H1 (cell line): Measurements from ENCODE around the gene SERPINB1. TPM values are rescaled to one million over a fixed set of nuclear protein-coding genes. Genes with fewer than 3 reads are reported as not detected.

Source experiments
- CTCF ChIA-PET: fragments of 300-600 bp; sonication (Branson Sonifier 250); formaldehyde crosslinking; loops from one replicate; lab custom pipeline; 2021; ENCODE audit not compliant: partially characterized antibody; lab: Charles Lee
- POLR2A ChIA-PET: fragments of 300-600 bp; sonication (Branson Sonifier 250); formaldehyde crosslinking; loops from one replicate; lab custom pipeline; 2021; ENCODE audit warnings: inconsistent platforms; ENCODE audit not compliant: partially characterized antibody; lab: Charles Lee
- DNase-seq, 2 experiments: peaks; one replicate each; pipeline versions ENCODE4 v3.0.0 to v3.0.0-alpha.2; 2010 to 2022; ENCODE audit warnings: low spot score in 2 of 2, low read depth in 1 of 2, mixed read lengths in 1 of 2
- FAIRE-seq: peaks from 2 replicates; lab custom pipeline; 2011; peaks lifted over from hg19 to GRCh38; lab: Jason Lieb, UNC
- H2AFZ ChIP-seq: 2 replicates; pipeline ENCODE4 v1.8.1; 2012; ENCODE audit warnings: low read length, inconsistent platforms
- H2AK5ac ChIP-seq: 2 replicates; pipeline ENCODE4 v1.6.1; 2013; ENCODE audit warnings: low read depth, low read length
- H2BK120ac ChIP-seq: replicated peaks from 2 replicates; pipeline ENCODE3; 2013; ENCODE audit warnings: low read depth, low read length, inconsistent platforms
- H2BK12ac ChIP-seq: 2 replicates; pipeline ENCODE4 v1.6.1; 2013; ENCODE audit warnings: low read depth, low read length
- H2BK15ac ChIP-seq: 2 replicates; pipeline ENCODE4 v1.6.1; 2013; ENCODE audit warnings: low read length
- H2BK20ac ChIP-seq: 2 replicates; pipeline ENCODE4 v1.6.1; 2013; ENCODE audit warnings: low read length
- H2BK5ac ChIP-seq: 2 replicates; pipeline ENCODE4 v1.6.1; 2013; ENCODE audit warnings: low read depth, low read length
- H3K14ac ChIP-seq: 2 replicates; pipeline ENCODE4 v1.6.1; 2013; ENCODE audit warnings: inconsistent platforms; ENCODE audit not compliant: insufficient read length
- H3K18ac ChIP-seq: 2 replicates; pipeline ENCODE4 v1.6.1; 2013; ENCODE audit warnings: low read length; ENCODE audit errors: extremely low read depth
- H3K23ac ChIP-seq: 2 replicates; pipeline ENCODE4 v1.6.1; 2013; ENCODE audit warnings: inconsistent platforms; ENCODE audit not compliant: insufficient read length
- H3K23me2 ChIP-seq: 2 replicates; pipeline ENCODE4 v1.6.1; 2013; ENCODE audit warnings: low read depth, low read length
- H3K27ac ChIP-seq: 2 replicates; pipeline ENCODE4 v1.6.1; 2011; ENCODE audit warnings: low read depth, low read length, inconsistent platforms
- H3K27me3 ChIP-seq, 4 experiments: replicated peaks in 1 of 4; 1 replicate in 1 of 4; 2 replicates in 3 of 4; pipeline versions ENCODE4 v1.6.1 to v1.8.1; 2011 to 2013; ENCODE audit warnings: low read length in 3 of 4, mild to moderate bottlenecking in 3 of 4, inconsistent platforms in 2 of 4, mixed read lengths in 2 of 4, moderate library complexity in 1 of 4; ENCODE audit not compliant: control insufficient read depth in 3 of 4, insufficient read depth in 3 of 4; ENCODE audit errors: extremely low read depth in 1 of 4
- H3K36me3 ChIP-seq, 4 experiments: 2 replicates each; pipeline versions ENCODE4 v1.6.1 to v1.8.1; 2011 to 2013; ENCODE audit warnings: mild to moderate bottlenecking in 4 of 4, low read length in 3 of 4, moderate library complexity in 2 of 4, control low read depth in 1 of 4, inconsistent platforms in 1 of 4; ENCODE audit not compliant: insufficient read depth in 4 of 4, control insufficient read depth in 2 of 4
- H3K4ac ChIP-seq: replicated peaks from 2 replicates; pipeline ENCODE3; 2013; ENCODE audit warnings: low read length, low read depth, mixed read lengths, inconsistent platforms; ENCODE audit not compliant: insufficient read length
- H3K4me1 ChIP-seq, 4 experiments: replicated peaks in 1 of 4; 1 replicate in 1 of 4; 2 replicates in 3 of 4; pipeline versions ENCODE4 v1.6.1 to v1.8.1; 2011 to 2013; ENCODE audit warnings: low read length in 3 of 4, inconsistent platforms in 2 of 4, mixed read lengths in 1 of 4; ENCODE audit not compliant: insufficient read depth in 4 of 4, control insufficient read depth in 3 of 4
- H3K4me2 ChIP-seq, 2 experiments: 2 replicates each; pipeline versions ENCODE4 v1.6.1 to v1.8.1; 2011 to 2013; ENCODE audit warnings: low read depth in 2 of 2, low read length in 2 of 2, control low read depth in 1 of 2, inconsistent platforms in 1 of 2, mild to moderate bottlenecking in 1 of 2; ENCODE audit not compliant: insufficient read depth in 1 of 2
- H3K4me3 ChIP-seq, 4 experiments: fragments of 200-600, 300-600 bp in 1 of 4; sonication (generic), shearing (Covaris generic), sonication (Bioruptor Twin) in 1 of 4; 2 replicates each; pipeline versions ENCODE4 v1.5.1 to v1.8.1; 2011 to 2016; ENCODE audit warnings: low read length in 4 of 4, low read depth in 3 of 4, control low read depth in 2 of 4, inconsistent platforms in 2 of 4, mild to moderate bottlenecking in 2 of 4, mixed read lengths in 1 of 4, moderate library complexity in 1 of 4; ENCODE audit not compliant: insufficient read depth in 2 of 4; ENCODE audit errors: extremely low read depth in 1 of 4
- H3K56ac ChIP-seq: replicated peaks from 2 replicates; pipeline ENCODE3; 2013; ENCODE audit warnings: low read depth, mild to moderate bottlenecking, mixed read lengths, low read length, inconsistent platforms; ENCODE audit not compliant: insufficient read length
- H3K79me1 ChIP-seq: 2 replicates; pipeline ENCODE4 v1.6.1; 2013; ENCODE audit warnings: low read depth, low read length, control low read depth
- H3K79me2 ChIP-seq, 2 experiments: 2 replicates each; pipeline versions ENCODE4 v1.6.1 to v1.8.1; 2012 to 2013; ENCODE audit warnings: low read length in 2 of 2, mild to moderate bottlenecking in 2 of 2, inconsistent platforms in 1 of 2; ENCODE audit not compliant: insufficient read depth in 2 of 2, control insufficient read depth in 1 of 2
- H3K9ac ChIP-seq, 4 experiments: replicated peaks in 1 of 4; 1 replicate in 1 of 4; 2 replicates in 3 of 4; pipeline versions ENCODE4 v1.6.1 to v1.8.1; 2011 to 2013; ENCODE audit warnings: low read depth in 3 of 4, low read length in 3 of 4, control low read depth in 2 of 4, mild to moderate bottlenecking in 2 of 4, moderate library complexity in 2 of 4, inconsistent platforms in 1 of 4; ENCODE audit errors: extremely low read depth in 1 of 4
- H3K9me3 ChIP-seq, 2 experiments: 2 replicates each; pipeline versions ENCODE4 v1.6.1 to v1.8.1; 2012 to 2013; ENCODE audit warnings: mild to moderate bottlenecking in 2 of 2, moderate library complexity in 2 of 2, control low read depth in 1 of 2, inconsistent platforms in 1 of 2, low read depth in 1 of 2, low read length in 1 of 2, mixed read lengths in 1 of 2; ENCODE audit not compliant: insufficient read depth in 2 of 2
- H4K20me1 ChIP-seq, 2 experiments: replicated peaks in 1 of 2; 2 replicates each; pipeline versions ENCODE3 to v1.8.1; 2011 to 2013; ENCODE audit warnings: inconsistent platforms in 2 of 2, low read length in 2 of 2, mild to moderate bottlenecking in 1 of 2; ENCODE audit not compliant: insufficient read depth in 2 of 2, control insufficient read depth in 1 of 2
- H4K5ac ChIP-seq: 2 replicates; pipeline ENCODE4 v1.6.1; 2013; ENCODE audit warnings: low read length, low read depth, mixed read lengths, inconsistent platforms; ENCODE audit not compliant: insufficient read length
- H4K8ac ChIP-seq: 2 replicates; pipeline ENCODE4 v1.8.0; 2013; ENCODE audit warnings: mild to moderate bottlenecking, moderate library complexity, low read length, inconsistent platforms; ENCODE audit not compliant: insufficient read depth; ENCODE audit errors: extremely low read depth
- H4K91ac ChIP-seq: replicated peaks from 2 replicates; pipeline ENCODE3; 2013; ENCODE audit warnings: low read length, mixed read lengths, inconsistent platforms; ENCODE audit not compliant: insufficient read length
- ATF2 ChIP-seq: IDR thresholded peaks from 2 replicates; pipeline ENCODE4 v1.6.1; 2012; ENCODE audit warnings: low read length, inconsistent platforms
- ATF3 ChIP-seq: IDR thresholded peaks from 2 replicates; pipeline ENCODE4 v1.6.1; 2011; ENCODE audit warnings: low read depth, mild to moderate bottlenecking, low read length; ENCODE audit not compliant: insufficient read depth
- CBX5 ChIP-seq: fragments of 300-800, 300-1000 bp; sonication (generic); IDR thresholded peaks from 2 replicates; pipeline ENCODE4 v1.7.1; 2016; ENCODE audit warnings: antibody characterized with exemption, low read length, low read depth
- E2F6 ChIP-seq: IDR thresholded peaks from 2 replicates; pipeline ENCODE4 v1.6.1; 2012; ENCODE audit warnings: inconsistent platforms
- EZH2 ChIP-seq: fragments of 200-600 bp; sonication (generic); IDR thresholded peaks from 2 replicates; pipeline ENCODE4 v1.7.1; 2012; ENCODE audit warnings: low read depth, mild to moderate bottlenecking, moderate library complexity, low read length, inconsistent platforms; ENCODE audit not compliant: severe bottlenecking
- MAX ChIP-seq: IDR thresholded peaks from 2 replicates; pipeline ENCODE4 v1.6.1; 2012; ENCODE audit warnings: inconsistent platforms
- RBBP5 ChIP-seq: IDR thresholded peaks from 2 replicates; pipeline ENCODE4 v1.7.1; 2012; ENCODE audit warnings: low read depth, mild to moderate bottlenecking, inconsistent platforms, low read length, moderate library complexity, borderline replicate concordance
- SIN3A ChIP-seq, 2 experiments: IDR thresholded peaks in 1 of 2; conservative IDR thresholded peaks in 1 of 2; 2 replicates each; pipeline ENCODE4 v1.6.1; 2011 to 2012; ENCODE audit warnings: low read length in 2 of 2, improper control_type of control experiment in 1 of 2, low read depth in 1 of 2, mild to moderate bottlenecking in 1 of 2
- WGBS, 2 experiments: shearing (Covaris generic) in 1 of 2; methylation state at CpG; one replicate each; pipeline versions ENCODE4 v1.1.6 to v1.1.7; 2013 to 2015; ENCODE audit warnings: low lambda C conversion rate in 2 of 2, mixed read lengths in 2 of 2, inconsistent platforms in 1 of 2, low coverage in 1 of 2, missing lambda C conversion rate in 1 of 2; ENCODE audit not compliant: insufficient replicate concordance in 2 of 2, insufficient coverage in 1 of 2, insufficient read length in 1 of 2; ENCODE audit errors: extremely low coverage in 1 of 2, missing lambda C conversion rate in 1 of 2; 5-methylcytosine and 5-hydroxymethylcytosine counted together
- polyA plus RNA-seq, 7 experiments: library from polyadenylated mRNA; depleted of rRNA in 3 of 7; stranded (reverse) in 5 of 7; unstranded in 2 of 7; fragments of >200 nt in 5 of 7; fragments of 200-250 nt in 2 of 7; gene quantifications; 1 replicate in 5 of 7; 2 replicates in 1 of 7; 4 replicates in 1 of 7; pipeline versions ENCODE4 v1.2.1 to v1.2.3, GENCODE V29; 2011 to 2013; ENCODE audit warnings: missing spikeins in 2 of 7, mixed read lengths in 2 of 7
- total RNA-seq: library from RNA; stranded (reverse); fragmentation: NEBNext Ultra II Directional; extraction: Animal tissue kit (Norgen Biotek cat#: 25700); gene quantifications from 2 replicates; pipeline ENCODE4 v1.2.1, GENCODE V29; 2021

The SERPINB1 gene
- total and polyA plus RNA-seq, 2 of the 8 experiments (the other 6 are each of a cell fraction or from before 2014, with no cell fraction given): 8.1 to 17.3 TPM

GRCh38 chr6:2861822-2862164 is 20.1 kb upstream of the SERPINB1 start:
- FAIRE-seq: no peak
- H3K4me3 ChIP-seq: no peak overlapping the region
- H3K9ac ChIP-seq: no peak overlapping the region
- H3K79me1 ChIP-seq: no peaks in the 10 kb centered on the region
- WGBS, 2 experiments: 86% methylated on average over 1 of the region's 1 CpG; no CpG with 5 or more reads in 1 of the 2 experiments
- H3K14ac ChIP-seq: no peak overlapping the region
- no peak overlapping the region for H3K4ac ChIP-seq
- H3K23ac ChIP-seq: no peak overlapping the region
- TF ChIP-seq E2F6 (no peak), MAX (no peak), CBX5 (no peak), SIN3A (conservative IDR thresholded peaks at IDR 0.05 in 1 of 2, IDR thresholded peaks at IDR 0.05 in 1 of 2; ENCODE audit: low read depth in 1 of 2, low read length in 2 of 2) (no peak), ATF3 (no peak), RBBP5 (no peak), ATF2 (no peak), EZH2 (no peak)
- no peaks in the 10 kb centered on the region for H3K9me3 ChIP-seq
- H3K27ac ChIP-seq: no peak overlapping the region
- no peak overlapping the region for H2BK15ac ChIP-seq
- H3K27me3 ChIP-seq: no peaks in the 10 kb centered on the region
- no peak overlapping the region for H2BK12ac ChIP-seq
- H3K56ac ChIP-seq: no peak overlapping the region
- no peak overlapping the region for H2BK20ac ChIP-seq
- DNase-seq: no peak
- no peaks in the 10 kb centered on the region for H3K79me2 ChIP-seq
- H3K4me1 ChIP-seq: peaks cover 8 to 26% (median 16%) of the 10 kb centered on the region in 4 experiments
- H3K4me2 ChIP-seq: no peak overlapping the region
- no peaks in the 10 kb centered on the region for H3K36me3 ChIP-seq
- H2BK120ac ChIP-seq: no peak overlapping the region
- H4K91ac ChIP-seq: no peak overlapping the region
- H3K23me2 ChIP-seq: peaks cover 2% of the 10 kb centered on the region; the same call in 1 of the 2 replicates
- H2AK5ac ChIP-seq: no peak overlapping the region
- no peaks in the 10 kb centered on the region for H4K20me1 ChIP-seq
- H3K18ac ChIP-seq: no peak overlapping the region
- ChIA-PET CTCF (interaction anchor here (1.7 kb wide), 1 partner anchor 70 kb away, joined by 4 read pairs; no protein-coding TSS in a partner anchor), POLR2A (no interaction called here)
- no peak overlapping the region for H2BK5ac ChIP-seq
- H2AFZ ChIP-seq: no peak overlapping the region
- H4K8ac ChIP-seq: no peak overlapping the region
- H4K5ac ChIP-seq: no peak overlapping the region
